DMS79 treated with DMSO at 0.1 percent for 48 hours (cell line): ENCODE data around the gene RESP18.

Experiments used
- DNase-seq: peaks from one replicate; lab custom pipeline; 2025; lab: John Stamatoyannopoulos, UW

Gene RESP18

DNA sequence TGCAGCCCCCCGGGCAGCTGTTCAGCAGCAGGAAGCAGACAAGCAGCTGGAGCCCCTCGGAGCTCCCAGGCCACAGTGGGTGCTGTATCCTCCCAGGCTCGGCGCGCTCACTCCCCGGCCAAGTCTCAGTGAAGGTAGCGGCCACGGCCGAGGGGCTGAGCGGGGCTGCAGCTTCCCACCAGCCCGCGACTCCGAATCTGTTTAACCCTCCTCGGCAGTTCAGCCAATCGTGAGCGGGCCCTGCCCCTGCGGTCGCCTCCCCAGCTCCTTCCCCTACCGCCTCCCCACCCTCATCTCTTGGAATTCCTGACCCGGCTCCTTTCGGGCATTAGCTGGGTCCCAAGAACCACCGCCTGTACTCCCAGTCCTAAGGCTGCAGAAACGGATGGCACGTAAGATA is at the start of gene RESP18:
Gene RESP18, minus strand, starts transcription at position 203 of the 400 bp plus-strand sequence.
- DNase-seq: no peak

DNA sequence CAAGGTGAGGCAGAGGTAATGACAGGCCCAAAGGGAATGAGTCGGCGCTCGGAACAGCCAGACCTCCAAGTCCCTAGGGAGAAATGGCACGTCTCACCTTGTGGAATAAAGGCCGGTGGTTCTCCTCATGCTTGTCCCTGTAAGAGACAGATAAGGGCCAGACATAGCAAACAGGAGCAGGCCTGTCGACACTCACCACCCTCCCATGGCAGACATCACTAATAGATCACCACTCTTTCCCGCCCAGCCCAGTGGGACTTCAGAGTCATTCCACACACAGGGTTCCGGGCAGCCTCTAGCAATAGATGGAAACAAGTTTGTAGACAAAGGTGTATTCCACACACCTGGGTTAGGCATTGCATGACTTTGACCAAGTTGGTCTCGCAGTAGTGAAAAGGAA is 48.9 kb upstream of the RESP18 start:
- no peak for DNase-seq

GRCh38 chr2:219380926-219381325 is 48.4 kb upstream of the RESP18 start:
- DNase-seq: no peak

DNA sequence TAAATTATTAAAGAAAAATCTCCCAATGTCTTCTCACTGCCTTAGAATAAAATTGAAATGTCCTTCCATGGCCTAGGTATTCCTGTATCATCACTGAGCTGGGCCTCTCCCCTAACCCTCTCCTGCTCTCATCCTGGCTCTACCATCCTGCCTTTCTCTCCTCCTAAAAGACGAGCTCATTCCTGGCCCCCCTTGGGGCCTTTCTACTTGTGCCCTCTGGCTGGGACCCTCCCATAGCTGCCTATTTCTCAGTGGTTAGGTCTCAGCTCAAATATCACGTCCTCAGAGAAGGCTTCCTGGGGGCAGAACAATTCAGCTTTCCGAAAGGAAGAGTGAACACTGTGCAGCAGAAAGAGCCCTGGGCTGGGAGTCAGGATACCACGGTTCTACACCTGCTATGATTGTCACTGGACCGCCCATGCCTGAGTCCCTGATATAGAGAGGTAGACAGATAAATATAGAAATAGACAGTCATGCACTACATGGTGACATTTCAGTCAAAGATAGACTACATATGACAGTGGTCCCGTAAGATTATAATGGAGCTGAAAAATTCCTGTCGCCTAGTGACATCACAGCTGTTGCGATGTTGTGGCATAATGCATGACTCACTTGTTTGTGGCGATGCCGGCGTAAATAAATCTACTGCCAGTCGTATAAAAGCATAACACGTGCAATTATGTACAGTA is 45.8 kb upstream of the RESP18 start:
- no peak for DNase-seq

- peak; percentile 57 for DNase-seq
Observed at GRCh38 chr2:219369447-219369861, 36.9 kb upstream of the RESP18 start.

DNA sequence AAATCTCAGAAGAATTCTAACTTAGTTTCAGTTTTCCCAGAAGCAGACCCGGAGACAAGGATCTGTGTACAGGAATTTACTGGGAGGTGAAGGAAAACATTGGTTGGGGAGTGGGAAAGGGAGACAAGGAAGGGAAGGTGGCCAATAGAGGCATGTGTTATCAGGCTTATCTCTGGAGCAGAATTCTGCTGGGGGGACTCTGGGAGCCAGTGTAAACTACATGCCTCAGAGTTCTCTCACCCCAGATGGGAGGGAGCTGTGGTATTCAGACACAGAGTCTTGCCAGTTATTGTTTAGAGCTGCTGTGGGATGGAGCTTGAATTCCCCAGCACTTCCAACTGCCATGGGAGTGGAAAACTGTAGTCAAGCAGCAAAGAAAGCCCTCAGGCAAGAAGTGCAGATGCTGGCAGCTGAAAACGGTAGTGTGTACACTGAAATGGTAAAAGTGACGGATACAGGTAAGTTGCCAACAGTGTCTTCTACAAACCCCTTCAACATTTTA is 36.2 kb upstream of the RESP18 start:
- DNase-seq: peak; percentile 74

GRCh38 chr2:219362524-219363164 is 30.1 kb upstream of the RESP18 start:
- peak; percentile 64 for DNase-seq

DNA sequence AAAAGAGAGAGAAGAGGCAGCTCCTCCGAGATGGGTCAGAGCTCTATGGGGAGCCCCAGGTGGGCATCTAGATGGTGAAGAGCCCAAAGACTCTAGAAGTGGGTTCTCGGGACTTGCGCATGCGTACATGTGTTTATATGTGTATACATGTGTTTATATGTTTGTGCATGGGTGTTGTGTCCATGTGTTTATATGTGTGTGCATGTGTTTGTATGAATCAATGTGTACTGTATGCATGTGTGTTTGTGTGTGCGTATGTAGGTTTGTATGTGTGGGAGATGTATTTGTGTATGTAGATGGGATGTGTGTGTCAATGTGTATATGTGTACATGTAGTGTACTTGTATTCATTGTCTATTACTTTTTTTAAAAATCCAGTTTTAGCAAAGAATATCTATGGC is 29.5 kb upstream of the RESP18 start:
- DNase-seq: no peak

- DNase-seq: peak; percentile 33
Observed at GRCh38 chr2:219358170-219359075, 25.9 kb upstream of the RESP18 start.

GRCh38 chr2:219356834-219357233 is 24.3 kb upstream of the RESP18 start:
- no peak for DNase-seq

DNA sequence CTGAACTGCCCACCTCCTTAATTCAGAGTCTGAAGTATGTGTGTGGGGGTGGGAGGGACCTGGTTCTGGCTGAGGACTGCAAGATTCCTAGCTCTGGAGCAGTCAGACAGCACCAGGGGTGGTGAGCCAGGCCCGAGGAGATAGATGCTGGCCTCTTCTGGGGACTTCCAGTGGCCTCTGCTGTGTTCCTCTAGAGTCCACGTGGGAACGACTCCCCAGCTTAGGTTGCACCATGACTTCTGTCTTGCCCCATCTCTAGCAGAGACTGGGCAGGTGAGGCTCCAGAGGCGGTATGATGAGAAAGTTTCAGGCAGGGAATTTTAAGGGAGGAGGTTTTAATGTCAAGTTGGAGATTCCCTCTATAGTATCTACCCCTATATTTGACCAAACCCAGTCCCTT is 22.0 kb upstream of the RESP18 start:
- DNase-seq: no peak

- DNase-seq: no peak
Observed at GRCh38 chr2:219353129-219353528, 20.6 kb upstream of the RESP18 start.

GRCh38 chr2:219352448-219353023 is 20.0 kb upstream of the RESP18 start:
- DNase-seq: peak; percentile 24

GRCh38 chr2:219350710-219351221 is 18.2 kb upstream of the RESP18 start:
- DNase-seq: peak; percentile 50

- DNase-seq: no peak
Observed at GRCh38 chr2:219350215-219350614, 17.7 kb upstream of the RESP18 start.

DNA sequence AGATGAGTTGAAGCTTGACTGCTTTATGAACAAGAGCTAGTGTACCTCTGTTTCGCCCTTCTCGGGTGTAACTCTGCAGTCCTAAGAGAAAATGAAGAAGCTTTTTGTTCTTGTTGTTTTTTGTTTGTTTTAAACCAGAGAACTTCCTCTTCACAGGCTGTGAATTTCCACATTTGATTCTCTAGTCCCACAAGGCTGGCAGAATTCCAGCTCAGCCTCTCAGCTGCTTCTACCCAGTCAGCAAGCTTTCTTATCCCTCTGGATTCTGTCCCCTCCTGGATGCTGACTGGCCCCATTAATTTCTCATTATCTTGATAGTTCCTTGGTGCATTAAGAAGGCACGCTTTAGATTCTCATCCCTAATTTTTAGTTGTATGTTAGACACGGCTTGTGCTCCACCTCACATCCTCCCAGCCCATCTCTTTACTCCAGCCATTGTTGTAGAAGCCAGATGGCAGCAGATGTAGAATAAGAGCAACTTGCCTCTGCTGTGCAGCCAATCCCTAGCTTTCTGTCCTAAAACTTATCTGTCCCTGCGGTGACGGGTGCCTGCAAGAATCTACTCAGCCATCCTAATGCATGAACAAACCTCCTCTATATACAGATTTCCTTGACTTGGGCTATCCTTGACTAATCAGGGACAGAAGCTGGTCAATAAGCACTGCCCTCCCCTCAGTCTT is 12.3 kb upstream of the RESP18 start:
- DNase-seq: peak; percentile 66

- peak; percentile 67 for DNase-seq
Observed at GRCh38 chr2:219335373-219335786, 2.8 kb upstream of the RESP18 start.

DNA sequence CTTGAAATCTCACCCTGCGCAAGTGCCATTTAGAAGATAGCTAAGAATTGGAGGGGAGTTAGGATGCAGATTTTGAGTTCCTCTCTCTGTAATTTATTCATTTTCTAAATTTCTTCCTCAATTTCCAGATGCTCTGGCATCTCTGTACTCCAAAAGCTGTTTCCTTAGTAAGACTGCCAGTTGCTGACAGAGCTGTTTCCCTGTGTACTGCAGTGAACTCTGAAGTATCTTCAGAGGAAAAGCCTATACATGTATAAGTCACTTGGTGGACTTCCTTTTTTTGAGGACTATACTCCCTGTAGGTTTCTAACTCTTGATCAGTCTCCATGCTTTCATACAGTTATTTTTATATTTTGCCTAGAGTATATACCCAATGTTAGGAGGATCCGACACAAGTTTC is 1.5 kb upstream of the RESP18 start:
- DNase-seq: no peak

DNA sequence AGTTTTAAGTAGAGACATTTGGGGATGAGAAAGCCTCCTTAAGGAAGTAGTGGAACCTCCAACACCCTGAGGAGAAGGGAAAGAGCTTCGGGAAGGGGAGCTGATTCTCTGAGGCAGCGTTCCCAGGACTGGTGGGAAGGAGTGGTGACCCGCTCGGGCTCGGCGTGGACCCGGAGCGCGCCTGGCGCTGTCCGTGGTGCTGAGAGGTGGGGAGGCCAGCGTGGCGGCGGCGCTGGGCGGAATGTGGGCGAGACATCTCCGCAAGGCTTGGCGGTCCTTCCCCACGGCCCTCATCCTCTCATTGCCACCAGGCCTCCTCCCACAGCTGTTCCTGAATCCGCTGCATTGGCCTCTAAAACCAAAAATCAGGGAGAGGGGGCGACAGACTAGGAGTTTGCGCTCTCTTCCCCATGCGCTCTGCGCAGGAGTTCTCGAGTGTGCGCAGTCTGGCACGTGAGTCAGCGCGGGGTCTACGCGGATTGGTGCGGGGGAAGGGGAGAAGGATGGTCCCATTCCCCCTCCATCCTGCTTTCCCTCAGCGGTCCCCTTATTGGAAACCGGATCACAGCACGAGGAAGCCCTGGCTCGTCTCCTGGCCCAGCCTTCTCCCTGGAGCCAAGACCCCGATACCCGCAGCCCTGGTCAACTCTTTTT is 857 bp downstream of the RESP18 start:
- no peak for DNase-seq

DNA sequence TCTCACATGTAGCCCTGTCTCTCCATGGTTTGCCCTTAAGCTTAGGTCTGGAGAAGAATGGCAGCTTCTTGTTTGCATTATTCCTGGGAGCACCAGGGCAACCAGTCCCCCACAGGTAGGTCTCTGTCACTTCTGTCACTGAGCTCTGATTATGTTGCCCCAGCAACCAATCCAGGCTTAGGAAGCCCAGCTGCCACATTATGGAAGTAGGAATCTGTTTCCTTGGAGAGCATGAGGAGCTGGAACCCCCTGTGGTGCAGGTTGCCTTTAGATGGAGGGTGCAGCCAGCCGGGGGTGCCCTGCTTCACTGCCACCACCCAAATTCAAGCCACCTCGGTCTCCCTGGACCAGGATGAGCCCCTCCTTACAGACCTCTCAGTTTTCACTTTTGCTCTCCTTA is 4.8 kb downstream of the RESP18 start:
- no peak for DNase-seq
